ENCODE results near the gene ALDH18A1. TPM values are rescaled to one million over a fixed set of nuclear protein-coding genes. Genes with fewer than 3 reads are reported as not detected.
"Not testable (repeated sequence)": the region's sequence is repeated elsewhere in the genome, so short reads cannot be mapped to it uniquely, and the experiment has no call there.

Gene ALDH18A1
- total RNA-seq, 2 experiments from 2014 or later, result 42.2 to 44.7 TPM

GRCh38 chr10:95640891-95641315 is 15.6 kb downstream of the ALDH18A1 start:
- no peaks in the 10 kb centered on the region for H3K27me3 Mint-ChIP-seq
- H3K4me1 Mint-ChIP-seq, result peaks cover 12% of the 10 kb centered on the region
- H3K9me3 Mint-ChIP-seq, result no peaks in the 10 kb centered on the region
- ChIA-PET POLR2A (interaction anchor here (1.0 kb wide), 1 partner anchor 10 kb away, joined by 3 read pairs; no protein-coding TSS in a partner anchor), CTCF (interaction anchor here (0.7 kb wide), 1 partner anchor 210 kb away, joined by 4 read pairs; no protein-coding TSS in a partner anchor)
- no peak overlapping the region for H3K27ac Mint-ChIP-seq
- no peak overlapping the region for H3K4me3 Mint-ChIP-seq
- no peak for DNase-seq
- H3K36me3 Mint-ChIP-seq (ENCODE audit: low read depth), result peaks cover 22% of the 10 kb centered on the region

GRCh38 chr10:95637911-95638310 is 18.6 kb downstream of the ALDH18A1 start:
- CTCF ChIA-PET, result no interaction called here
- Mint-ChIP-seq H3K4me1 (no peaks in the 10 kb centered on the region), H3K36me3 (ENCODE audit: low read depth) (peaks cover 41% of the 10 kb centered on the region), H3K4me3 (no peak overlapping the region), H3K9me3 (no peaks in the 10 kb centered on the region), H3K27ac (no peak overlapping the region), H3K27me3 (no peaks in the 10 kb centered on the region)
- POLR2A ChIA-PET, result no interaction called here
- DNase-seq, result no peak

- H3K36me3 Mint-ChIP-seq (ENCODE audit: low read depth), result peaks cover 46% of the 10 kb centered on the region
- CTCF ChIA-PET, result no interaction called here
- no peaks in the 10 kb centered on the region for H3K4me1 Mint-ChIP-seq
- no peak overlapping the region for H3K27ac Mint-ChIP-seq
- no peaks in the 10 kb centered on the region for H3K9me3 Mint-ChIP-seq
- H3K4me3 Mint-ChIP-seq, result no peak overlapping the region
- POLR2A ChIA-PET, result no interaction called here
- no peak for DNase-seq
- no peaks in the 10 kb centered on the region for H3K27me3 Mint-ChIP-seq
Observed at GRCh38 chr10:95637140-95637539, 19.4 kb downstream of the ALDH18A1 start.

GRCh38 chr10:95635319-95635733 is 21.2 kb downstream of the ALDH18A1 start:
- DNase-seq, result no peak
- peaks cover 47% of the 10 kb centered on the region for H3K36me3 Mint-ChIP-seq (ENCODE audit: low read depth)
- no peaks in the 10 kb centered on the region for H3K4me1 Mint-ChIP-seq
- ChIA-PET POLR2A (no interaction called here), CTCF (interaction anchor here (0.6 to 1.3 kb wide), 2 partner anchors 58 to 189 kb away, joined by 3 to 6 read pairs; partner anchors contain the start of gene TCTN3)
- H3K4me3 Mint-ChIP-seq, result no peak overlapping the region
- no peaks in the 10 kb centered on the region for H3K9me3 Mint-ChIP-seq
- no peaks in the 10 kb centered on the region for H3K27me3 Mint-ChIP-seq
- no peak overlapping the region for H3K27ac Mint-ChIP-seq

GRCh38 chr10:95628786-95629185 is 27.7 kb downstream of the ALDH18A1 start:
- H3K4me1 Mint-ChIP-seq, result peaks cover 4% of the 10 kb centered on the region
- H3K27me3 Mint-ChIP-seq, result no peaks in the 10 kb centered on the region
- CTCF ChIA-PET, result no interaction called here
- POLR2A ChIA-PET, result no interaction called here
- no peaks in the 10 kb centered on the region for H3K9me3 Mint-ChIP-seq
- H3K36me3 Mint-ChIP-seq (ENCODE audit: low read depth), result peaks cover 44% of the 10 kb centered on the region
- H3K27ac Mint-ChIP-seq, result no peak overlapping the region
- no peak for DNase-seq
- no peak overlapping the region for H3K4me3 Mint-ChIP-seq

- H3K9me3 Mint-ChIP-seq, result no peaks in the 10 kb centered on the region
- H3K36me3 Mint-ChIP-seq (ENCODE audit: low read depth), result peaks cover 27% of the 10 kb centered on the region
- no peak overlapping the region for H3K27ac Mint-ChIP-seq
- H3K27me3 Mint-ChIP-seq, result no peaks in the 10 kb centered on the region
- H3K4me3 Mint-ChIP-seq, result no peak overlapping the region
- ChIA-PET POLR2A (no interaction called here), CTCF (no interaction called here)
- no peak for DNase-seq
- H3K4me1 Mint-ChIP-seq, result peaks cover 4% of the 10 kb centered on the region
Observed at GRCh38 chr10:95626500-95626899, 30.0 kb downstream of the ALDH18A1 start.

GRCh38 chr10:95620415-95620814 is 36.1 kb downstream of the ALDH18A1 start:
- H3K9me3 Mint-ChIP-seq, POLR2A ChIA-PET, H3K4me1 Mint-ChIP-seq, H3K27ac Mint-ChIP-seq, H3K4me3 Mint-ChIP-seq, DNase-seq, CTCF ChIA-PET, H3K27me3 Mint-ChIP-seq: not testable (repeated sequence)
- peaks cover 48% of the 10 kb centered on the region for H3K36me3 Mint-ChIP-seq (ENCODE audit: low read depth)

- Mint-ChIP-seq H3K4me3 (no peak overlapping the region), H3K27me3 (no peaks in the 10 kb centered on the region), H3K27ac (no peak overlapping the region), H3K9me3 (no peaks in the 10 kb centered on the region), H3K4me1 (no peaks in the 10 kb centered on the region), H3K36me3 (ENCODE audit: low read depth) (peaks cover 65% of the 10 kb centered on the region)
- ChIA-PET POLR2A (no interaction called here), CTCF (no interaction called here)
- DNase-seq, result no peak
Observed at GRCh38 chr10:95618101-95618500, 38.4 kb downstream of the ALDH18A1 start.

- H3K4me3 Mint-ChIP-seq, result no peak overlapping the region
- H3K27me3 Mint-ChIP-seq, result no peaks in the 10 kb centered on the region
- no peaks in the 10 kb centered on the region for H3K9me3 Mint-ChIP-seq
- peaks cover 68% of the 10 kb centered on the region for H3K36me3 Mint-ChIP-seq (ENCODE audit: low read depth)
- H3K4me1 Mint-ChIP-seq, result no peaks in the 10 kb centered on the region
- DNase-seq, result no peak
- POLR2A ChIA-PET, result no interaction called here
- no peak overlapping the region for H3K27ac Mint-ChIP-seq
- CTCF ChIA-PET, result no interaction called here
Observed at GRCh38 chr10:95616446-95616845, 40.1 kb downstream of the ALDH18A1 start.

- no peak for DNase-seq
- Mint-ChIP-seq H3K36me3 (ENCODE audit: low read depth) (peaks cover 62% of the 10 kb centered on the region), H3K4me3 (no peak overlapping the region), H3K4me1 (no peaks in the 10 kb centered on the region), H3K27ac (no peak overlapping the region), H3K9me3 (no peaks in the 10 kb centered on the region), H3K27me3 (no peaks in the 10 kb centered on the region)
- ChIA-PET CTCF (interaction anchor here (1.0 kb wide), 2 partner anchors 239 to 252 kb away, joined by 3 read pairs; no protein-coding TSS in a partner anchor), POLR2A (no interaction called here)
Observed at GRCh38 chr10:95613330-95613729, 43.2 kb downstream of the ALDH18A1 start.

GRCh38 chr10:95610727-95611126 is 45.8 kb downstream of the ALDH18A1 start:
- peaks cover 50% of the 10 kb centered on the region for H3K36me3 Mint-ChIP-seq (ENCODE audit: low read depth)
- H3K27ac Mint-ChIP-seq, result no peak overlapping the region
- no peak overlapping the region for H3K4me3 Mint-ChIP-seq
- CTCF ChIA-PET, result no interaction called here
- H3K27me3 Mint-ChIP-seq, result no peaks in the 10 kb centered on the region
- no peaks in the 10 kb centered on the region for H3K9me3 Mint-ChIP-seq
- no peak for DNase-seq
- H3K4me1 Mint-ChIP-seq, result no peaks in the 10 kb centered on the region
- POLR2A ChIA-PET, result no interaction called here

- DNase-seq, result no peak
- no peaks in the 10 kb centered on the region for H3K4me1 Mint-ChIP-seq
- no peak overlapping the region for H3K27ac Mint-ChIP-seq
- H3K27me3 Mint-ChIP-seq, result no peaks in the 10 kb centered on the region
- H3K4me3 Mint-ChIP-seq, result no peak overlapping the region
- peaks cover 27% of the 10 kb centered on the region for H3K36me3 Mint-ChIP-seq (ENCODE audit: low read depth)
- H3K9me3 Mint-ChIP-seq, result no peaks in the 10 kb centered on the region
- CTCF ChIA-PET, result no interaction called here
- POLR2A ChIA-PET, result no interaction called here
Observed at GRCh38 chr10:95606922-95607321, 49.6 kb downstream of the ALDH18A1 start.

- H3K9me3 Mint-ChIP-seq, result no peaks in the 10 kb centered on the region
- no peak overlapping the region for H3K4me3 Mint-ChIP-seq
- no peaks in the 10 kb centered on the region for H3K27me3 Mint-ChIP-seq
- ChIA-PET POLR2A (no interaction called here), CTCF (interaction anchor here (1.6 to 5.6 kb wide), 3 partner anchors 159 to 231 kb away, joined by 5 to 35 read pairs (median 16); no protein-coding TSS in a partner anchor)
- peaks cover 16% of the 10 kb centered on the region for H3K36me3 Mint-ChIP-seq (ENCODE audit: low read depth)
- H3K4me1 Mint-ChIP-seq, result no peaks in the 10 kb centered on the region
- no peak overlapping the region for H3K27ac Mint-ChIP-seq
- DNase-seq, result no peak
Observed at GRCh38 chr10:95605163-95605562, 51.3 kb downstream of the ALDH18A1 start.

GRCh38 chr10:95604630-95605029 is 51.9 kb downstream of the ALDH18A1 start:
- H3K4me1 Mint-ChIP-seq, result no peaks in the 10 kb centered on the region
- H3K27me3 Mint-ChIP-seq, result no peaks in the 10 kb centered on the region
- H3K36me3 Mint-ChIP-seq (ENCODE audit: low read depth), result peaks cover 16% of the 10 kb centered on the region
- POLR2A ChIA-PET, result no interaction called here
- CTCF ChIA-PET, result interaction anchor here (1.6 to 5.6 kb wide), 3 partner anchors 158 to 230 kb away, joined by 5 to 35 read pairs (median 16); no protein-coding TSS in a partner anchor
- no peaks in the 10 kb centered on the region for H3K9me3 Mint-ChIP-seq
- DNase-seq, result no peak
- H3K4me3 Mint-ChIP-seq, result no peak overlapping the region
- H3K27ac Mint-ChIP-seq, result no peak overlapping the region
